Cerebellar cortex (tissue), 1 donor: ENCODE data around the gene MYO1H.

Experiments
- DNase-seq: peaks from one replicate; pipeline ENCODE4 v3.0.0-alpha.2; 2015; ENCODE audit warnings: low spot score

MYO1H gene

GRCh38 chr12:109494348-109494881, 146.7 kb downstream of the MYO1H start:
- no peak for DNase-seq

DNA sequence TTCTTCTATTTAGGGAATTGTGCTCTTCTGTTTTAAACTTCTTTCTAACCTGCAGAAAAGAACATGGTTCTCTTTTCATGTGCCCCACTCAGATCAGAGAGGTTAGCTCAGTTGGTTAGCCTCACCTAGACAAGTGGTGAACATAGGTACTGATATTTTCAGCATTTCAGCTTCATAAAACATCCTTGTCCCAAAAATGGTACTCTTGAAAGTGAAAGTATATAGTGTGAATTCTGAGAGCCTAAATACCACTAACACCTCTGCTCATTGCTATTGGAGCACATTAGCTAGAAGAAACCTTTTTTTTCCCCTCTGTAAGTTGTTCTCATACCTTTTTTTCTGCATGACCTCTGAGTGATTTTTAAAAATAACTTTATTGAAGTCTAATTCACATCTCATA, 147.3 kb downstream of the MYO1H start:
- DNase-seq: no peak

GRCh38 chr12:109496306-109496705, 148.6 kb downstream of the MYO1H start:
- DNase-seq: no peak

DNA sequence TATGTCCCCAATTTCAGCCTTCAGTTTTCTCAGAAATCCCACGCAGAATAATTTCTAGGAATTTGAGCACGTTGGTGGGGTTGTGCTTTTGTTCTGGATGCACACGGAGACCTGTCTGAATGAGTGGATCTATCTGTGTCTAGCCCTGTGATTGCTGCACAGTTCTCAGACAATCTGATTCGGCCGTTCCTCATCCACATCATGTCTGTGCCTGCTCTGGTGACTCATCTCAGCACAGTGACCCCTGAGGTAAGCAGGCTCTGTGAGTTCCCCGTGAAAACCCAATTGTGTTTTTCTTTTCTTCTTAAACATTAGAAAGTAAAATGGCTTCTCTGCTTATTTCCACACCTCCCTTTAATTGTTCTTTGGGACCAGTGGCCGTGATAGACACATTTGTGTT, 150.0 kb downstream of the MYO1H start:
- no peak for DNase-seq
